Fibroblast of lung (primary cell): ENCODE data around the gene WDR90. TPM values are rescaled to one million over a fixed set of nuclear protein-coding genes. Genes with fewer than 3 reads are reported as not detected.

Experiments
- DNase-seq, 2 donors: peaks; one replicate each; pipeline versions ENCODE4 v3.0.0 to v3.0.0-alpha.2; 2010; ENCODE audit warnings: low read depth in 2 of 2
- H2AFZ ChIP-seq: 2 replicates; pipeline ENCODE4 v1.5.1; 2012; ENCODE audit warnings: low read length, control low read depth, inconsistent platforms
- H3K27ac ChIP-seq: 2 replicates; pipeline ENCODE4 v1.5.1; 2011; ENCODE audit warnings: low read length, control low read depth; ENCODE audit not compliant: insufficient read depth
- H3K27me3 ChIP-seq: 2 replicates; pipeline ENCODE4 v1.5.1; 2011; ENCODE audit warnings: mild to moderate bottlenecking, low read length; ENCODE audit not compliant: control insufficient read depth, insufficient read depth
- H3K36me3 ChIP-seq: 2 replicates; pipeline ENCODE4 v1.5.1; 2011; ENCODE audit warnings: low read length; ENCODE audit not compliant: control insufficient read depth, insufficient read depth
- H3K4me1 ChIP-seq: 2 replicates; pipeline ENCODE4 v1.5.1; 2011; ENCODE audit warnings: low read length; ENCODE audit not compliant: control insufficient read depth, insufficient read depth; ENCODE audit errors: extremely low read depth
- H3K4me2 ChIP-seq: 2 replicates; pipeline ENCODE4 v1.5.1; 2011; ENCODE audit warnings: low read length, control low read depth; ENCODE audit not compliant: insufficient read depth; ENCODE audit errors: extremely low read depth
- H3K4me3 ChIP-seq, 4 experiments: fragments of 200-600 bp in 1 of 4; sonication (generic) in 1 of 4; replicated peaks in 1 of 4; 2 replicates each; pipeline ENCODE4 v1.5.1; 2011 to 2016; ENCODE audit warnings: low read length in 4 of 4, low read depth in 3 of 4, mild to moderate bottlenecking in 3 of 4, control low read depth in 2 of 4, inconsistent platforms in 1 of 4, mixed read lengths in 1 of 4; ENCODE audit not compliant: insufficient read depth in 1 of 4; ENCODE audit errors: control extremely low read depth in 1 of 4
- H3K79me2 ChIP-seq: 2 replicates; pipeline ENCODE4 v1.5.1; 2012; ENCODE audit warnings: mild to moderate bottlenecking, low read length, inconsistent platforms; ENCODE audit not compliant: control insufficient read depth, insufficient read depth
- H3K9ac ChIP-seq: 2 replicates; pipeline ENCODE4 v1.5.1; 2011; ENCODE audit warnings: mild to moderate bottlenecking, low read length, control low read depth; ENCODE audit not compliant: insufficient read depth
- H3K9me3 ChIP-seq: 2 replicates; pipeline ENCODE4 v1.5.1; 2012; ENCODE audit warnings: low read depth, low read length; ENCODE audit not compliant: control insufficient read depth, insufficient read depth
- H4K20me1 ChIP-seq: 2 replicates; pipeline ENCODE4 v1.5.1; 2011; ENCODE audit warnings: low read length; ENCODE audit not compliant: control insufficient read depth, insufficient read depth; ENCODE audit errors: extremely low read depth
- EZH2 ChIP-seq: IDR thresholded peaks from 2 replicates; pipeline ENCODE4 v1.5.1; 2012; ENCODE audit warnings: low read length, control low read depth, mild to moderate bottlenecking; ENCODE audit errors: missing control alignments
- polyA plus RNA-seq, 2 donors: library from polyadenylated mRNA; depleted of rRNA in 1 of 2; stranded (reverse) in 1 of 2; unstranded in 1 of 2; fragments of >200 nt; gene quantifications; 2 replicates each; pipeline ENCODE4 v1.2.1, GENCODE V29; 2011 to 2012; ENCODE audit warnings: missing spikeins in 1 of 2
- total RNA-seq: library from RNA; depleted of rRNA; stranded (reverse); fragments of >200 nt; gene quantifications from 2 replicates; pipeline ENCODE4 v1.2.1, GENCODE V29; 2014
- TF ChIP-seq, protein P1 (sequence below), 2 donors: IDR thresholded peaks in 1 of 2; conservative IDR thresholded peaks in 1 of 2; 1 replicate in 1 of 2; 2 replicates in 1 of 2; pipeline ENCODE4 v1.5.1; 2011 to 2012; ENCODE audit warnings: low read length in 2 of 2, control low read depth in 1 of 2, inconsistent platforms in 1 of 2, low read depth in 1 of 2, mild to moderate bottlenecking in 1 of 2

WDR90 gene
- total and polyA plus RNA-seq, 2 donors (not counting 1 experiment from before 2014, with no cell fraction given) = 2.9 to 4.8 TPM

- H3K4me1 ChIP-seq = peaks cover 5% of the 10 kb centered on the region
- peaks cover 6% of the 10 kb centered on the region for H3K79me2 ChIP-seq
- H3K9me3 ChIP-seq = no peaks in the 10 kb centered on the region
- no peak overlapping the region for H3K27ac ChIP-seq
- H2AFZ ChIP-seq = no peak overlapping the region
- TF ChIP-seq EZH2 = peak; percentile 55
- TF ChIP-seq, protein P1, sequence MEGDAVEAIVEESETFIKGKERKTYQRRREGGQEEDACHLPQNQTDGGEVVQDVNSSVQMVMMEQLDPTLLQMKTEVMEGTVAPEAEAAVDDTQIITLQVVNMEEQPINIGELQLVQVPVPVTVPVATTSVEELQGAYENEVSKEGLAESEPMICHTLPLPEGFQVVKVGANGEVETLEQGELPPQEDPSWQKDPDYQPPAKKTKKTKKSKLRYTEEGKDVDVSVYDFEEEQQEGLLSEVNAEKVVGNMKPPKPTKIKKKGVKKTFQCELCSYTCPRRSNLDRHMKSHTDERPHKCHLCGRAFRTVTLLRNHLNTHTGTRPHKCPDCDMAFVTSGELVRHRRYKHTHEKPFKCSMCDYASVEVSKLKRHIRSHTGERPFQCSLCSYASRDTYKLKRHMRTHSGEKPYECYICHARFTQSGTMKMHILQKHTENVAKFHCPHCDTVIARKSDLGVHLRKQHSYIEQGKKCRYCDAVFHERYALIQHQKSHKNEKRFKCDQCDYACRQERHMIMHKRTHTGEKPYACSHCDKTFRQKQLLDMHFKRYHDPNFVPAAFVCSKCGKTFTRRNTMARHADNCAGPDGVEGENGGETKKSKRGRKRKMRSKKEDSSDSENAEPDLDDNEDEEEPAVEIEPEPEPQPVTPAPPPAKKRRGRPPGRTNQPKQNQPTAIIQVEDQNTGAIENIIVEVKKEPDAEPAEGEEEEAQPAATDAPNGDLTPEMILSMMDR (conservative IDR thresholded peaks at IDR 0.05 in 1 of 2, IDR thresholded peaks at IDR 0.05 in 1 of 2; ENCODE audit: low read depth in 1 of 2, low read length in 2 of 2) = no peak
- peaks cover 3% of the 10 kb centered on the region for H3K36me3 ChIP-seq
- H4K20me1 ChIP-seq = no peaks in the 10 kb centered on the region
- H3K9ac ChIP-seq = no peak overlapping the region
- no peak for DNase-seq
- H3K4me3 ChIP-seq = no peak overlapping the region
- H3K4me2 ChIP-seq = no peak overlapping the region
- H3K27me3 ChIP-seq = peaks cover 21% of the 10 kb centered on the region
These were observed 43.4 kb downstream of the WDR90 start for GRCh38 chr16:692356-693108.

- Histone ChIP-seq H3K4me1 (peaks cover 5% of the 10 kb centered on the region), H3K36me3 (no peaks in the 10 kb centered on the region), H4K20me1 (no peaks in the 10 kb centered on the region), H3K27me3 (peaks cover 21% of the 10 kb centered on the region), H3K9me3 (no peaks in the 10 kb centered on the region), H3K27ac (no peak overlapping the region), H3K79me2 (peaks cover 6% of the 10 kb centered on the region), H3K4me2 (no peak overlapping the region), H3K4me3 (no peak overlapping the region), H3K9ac (no peak overlapping the region), H2AFZ (no peak overlapping the region)
- DNase-seq = no peak
- peak; percentile 78 for TF ChIP-seq EZH2
- TF ChIP-seq, protein P1 (conservative IDR thresholded peaks at IDR 0.05 in 1 of 2, IDR thresholded peaks at IDR 0.05 in 1 of 2; ENCODE audit: low read depth in 1 of 2, low read length in 2 of 2) = no peak
These were observed 44.2 kb downstream of the WDR90 start for GRCh38 chr16:693364-693763.

DNA sequence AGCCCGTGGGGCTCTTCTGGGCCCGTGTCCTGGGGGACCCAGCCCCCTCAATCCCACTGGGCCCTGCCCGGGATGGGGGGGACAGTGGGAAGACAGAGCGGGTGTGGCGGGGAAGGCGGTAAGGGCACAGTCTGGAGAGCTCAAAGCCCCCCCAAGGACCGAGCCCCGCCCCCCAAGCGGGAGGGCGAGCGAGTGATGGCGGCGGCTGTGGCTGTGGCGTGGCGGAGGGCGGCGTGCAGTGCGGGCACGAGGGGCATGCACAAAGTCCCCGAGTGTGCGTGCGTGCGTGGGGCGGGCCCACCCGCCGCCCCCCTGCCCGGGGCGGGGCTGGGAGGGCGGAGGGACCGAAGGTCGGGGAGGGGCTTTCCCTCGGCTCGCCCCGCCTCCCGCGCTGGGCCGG is 44.6 kb downstream of the WDR90 start:
- Histone ChIP-seq H3K27ac (no peak overlapping the region), H3K4me2 (no peak overlapping the region), H4K20me1 (no peaks in the 10 kb centered on the region), H3K4me1 (peaks cover 5% of the 10 kb centered on the region), H3K27me3 (peaks cover 21% of the 10 kb centered on the region), H3K9ac (no peak overlapping the region), H3K36me3 (no peaks in the 10 kb centered on the region), H3K4me3 (no peak overlapping the region), H3K79me2 (peaks cover 6% of the 10 kb centered on the region), H2AFZ (no peak overlapping the region), H3K9me3 (no peaks in the 10 kb centered on the region)
- TF ChIP-seq EZH2 = no peak
- TF ChIP-seq, protein P1 (conservative IDR thresholded peaks at IDR 0.05 in 1 of 2, IDR thresholded peaks at IDR 0.05 in 1 of 2; ENCODE audit: low read depth in 1 of 2, low read length in 2 of 2) = no peak
- DNase-seq = no peak
